ENCODE results near the gene ARHGAP10.
"Not testable (repeated sequence)": the region's sequence is repeated elsewhere in the genome, so short reads cannot be mapped to it uniquely, and the experiment has no call there.

The ARHGAP10 gene

GRCh38 chr4:147985376-147985775, 253.5 kb downstream of the ARHGAP10 start:
- DNase-seq (ENCODE audit: low read depth): no peak

- DNase-seq (ENCODE audit: low read depth): no peak
These were observed 255.4 kb downstream of the ARHGAP10 start for GRCh38 chr4:147987252-147987651.

- DNase-seq (ENCODE audit: low read depth): no peak
These were observed 259.8 kb downstream of the ARHGAP10 start for GRCh38 chr4:147991543-147992283.

GRCh38 chr4:147994076-147994475, 262.2 kb downstream of the ARHGAP10 start:
- no peak for DNase-seq (ENCODE audit: low read depth)

- no peak for DNase-seq (ENCODE audit: low read depth)
These were observed 262.9 kb downstream of the ARHGAP10 start for GRCh38 chr4:147994491-147995385.

GRCh38 chr4:147996859-147997258, 265.0 kb downstream of the ARHGAP10 start:
- DNase-seq (ENCODE audit: low read depth): no peak

GRCh38 chr4:148000038-148000437, 268.1 kb downstream of the ARHGAP10 start:
- DNase-seq (ENCODE audit: low read depth): not testable (repeated sequence)

GRCh38 chr4:148004228-148004857, 272.5 kb downstream of the ARHGAP10 start:
- DNase-seq (ENCODE audit: low read depth): no peak

GRCh38 chr4:148006001-148006400, 274.1 kb downstream of the ARHGAP10 start:
- no peak for DNase-seq (ENCODE audit: low read depth)

GRCh38 chr4:148007314-148007760, 275.4 kb downstream of the ARHGAP10 start:
- DNase-seq (ENCODE audit: low read depth): no peak

GRCh38 chr4:148007792-148008191, 275.9 kb downstream of the ARHGAP10 start:
- no peak for DNase-seq (ENCODE audit: low read depth)

GRCh38 chr4:148015058-148015457, 283.2 kb downstream of the ARHGAP10 start:
- DNase-seq (ENCODE audit: low read depth): no peak

- DNase-seq (ENCODE audit: low read depth): no peak
These were observed 283.6 kb downstream of the ARHGAP10 start for GRCh38 chr4:148015468-148015867.

- DNase-seq (ENCODE audit: low read depth): no peak
These were observed 284.3 kb downstream of the ARHGAP10 start for GRCh38 chr4:148016063-148016637.

- no peak for DNase-seq (ENCODE audit: low read depth)
These were observed 285.9 kb downstream of the ARHGAP10 start for GRCh38 chr4:148017801-148018200.

GRCh38 chr4:148021686-148022085, 289.8 kb downstream of the ARHGAP10 start:
- DNase-seq (ENCODE audit: low read depth): no peak

- DNase-seq (ENCODE audit: low read depth): no peak
These were observed 291.1 kb downstream of the ARHGAP10 start for GRCh38 chr4:148022975-148023374.

GRCh38 chr4:148023512-148024181, 291.8 kb downstream of the ARHGAP10 start:
- DNase-seq (ENCODE audit: low read depth): no peak

GRCh38 chr4:148025981-148026380, 294.1 kb downstream of the ARHGAP10 start:
- no peak for DNase-seq (ENCODE audit: low read depth)

- DNase-seq (ENCODE audit: low read depth): no peak
These were observed 295.3 kb downstream of the ARHGAP10 start for GRCh38 chr4:148027201-148027600.

- no peak for DNase-seq (ENCODE audit: low read depth)
These were observed 297.9 kb downstream of the ARHGAP10 start for GRCh38 chr4:148029781-148030180.
